ENCODE measurements around the gene MEIS2. TPM values are rescaled to one million over a fixed set of nuclear protein-coding genes. Genes with fewer than 3 reads are reported as not detected.

The MEIS2 gene
- total RNA-seq, 1 donor from 2014 or later = 20.7 TPM

DNA sequence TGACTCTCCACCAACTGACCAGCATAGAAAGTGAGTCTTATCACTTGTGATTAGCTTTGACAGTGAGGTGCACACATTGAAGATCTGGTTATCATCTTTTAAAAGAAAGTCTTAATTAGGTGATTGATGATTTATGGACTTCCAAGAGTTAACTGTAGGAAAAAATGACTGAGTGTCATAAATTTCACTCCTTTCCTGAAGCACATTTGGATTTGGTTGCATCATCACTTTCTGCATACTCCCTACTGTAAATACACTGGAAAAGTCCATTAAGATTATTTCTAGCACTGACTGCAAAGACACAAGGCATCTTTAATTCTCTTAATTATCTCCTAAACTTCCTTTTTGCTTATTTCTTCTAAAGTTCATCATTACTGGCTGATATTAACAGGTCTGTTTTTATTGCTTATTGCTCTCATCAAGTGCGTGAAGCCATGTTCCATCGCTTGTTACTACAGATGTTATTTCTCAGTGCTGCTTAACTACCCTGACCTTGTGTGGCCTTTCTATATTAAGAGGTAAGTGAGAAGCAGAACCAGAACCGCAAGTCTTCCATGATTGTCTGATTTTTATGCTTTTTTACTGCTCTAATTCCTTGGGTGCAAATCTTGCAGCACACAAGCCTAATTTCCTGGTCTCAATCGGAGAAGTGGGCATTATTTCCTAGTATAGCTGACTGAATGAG lies 153.2 kb downstream of the MEIS2 start:
- DNase-seq = no peak
- H3K36me3 ChIP-seq = no peaks in the 10 kb centered on the region
- no peak for TF ChIP-seq CTCF (IDR thresholded peaks at IDR 0.05)
- no peaks in the 10 kb centered on the region for H3K27me3 ChIP-seq (ENCODE audit: low read depth)
- no peak overlapping the region for H3K27ac ChIP-seq
- no peaks in the 10 kb centered on the region for H3K9me3 ChIP-seq
- peaks cover 3% of the 10 kb centered on the region for H3K4me1 ChIP-seq
- H3K4me3 ChIP-seq = no peak overlapping the region
- ATAC-seq = no peak
- intact Hi-C loops (cut with DNase I) = no loop called here

GRCh38 chr15:36944442-36944841 lies 155.9 kb downstream of the MEIS2 start:
- TF ChIP-seq CTCF (IDR thresholded peaks at IDR 0.05) = no peak
- no peaks in the 10 kb centered on the region for H3K36me3 ChIP-seq
- no peak overlapping the region for H3K4me3 ChIP-seq
- DNase-seq = no peak
- no peak for ATAC-seq
- H3K27ac ChIP-seq = no peak overlapping the region
- intact Hi-C loops (cut with DNase I) = no loop called here
- H3K27me3 ChIP-seq (ENCODE audit: low read depth) = no peaks in the 10 kb centered on the region
- H3K9me3 ChIP-seq = no peaks in the 10 kb centered on the region
- H3K4me1 ChIP-seq = no peaks in the 10 kb centered on the region

- no peak for ATAC-seq
- TF ChIP-seq CTCF (IDR thresholded peaks at IDR 0.05) = no peak
- intact Hi-C loops (cut with DNase I) = no loop called here
- no peak for DNase-seq
- Histone ChIP-seq H3K27me3 (ENCODE audit: low read depth) (no peaks in the 10 kb centered on the region), H3K4me3 (no peak overlapping the region), H3K9me3 (no peaks in the 10 kb centered on the region), H3K4me1 (no peaks in the 10 kb centered on the region), H3K27ac (no peak overlapping the region), H3K36me3 (no peaks in the 10 kb centered on the region)
These were observed 156.6 kb downstream of the MEIS2 start for GRCh38 chr15:36943508-36944361.

- TF ChIP-seq CTCF (IDR thresholded peaks at IDR 0.05) = no peak
- H3K27me3 ChIP-seq (ENCODE audit: low read depth) = no peaks in the 10 kb centered on the region
- H3K36me3 ChIP-seq = no peaks in the 10 kb centered on the region
- ATAC-seq = no peak
- H3K4me3 ChIP-seq = no peak overlapping the region
- intact Hi-C loops (cut with DNase I) = no loop called here
- DNase-seq = no peak
- no peaks in the 10 kb centered on the region for H3K9me3 ChIP-seq
- no peaks in the 10 kb centered on the region for H3K4me1 ChIP-seq
- H3K27ac ChIP-seq = no peak overlapping the region
These were observed 158.0 kb downstream of the MEIS2 start for GRCh38 chr15:36942248-36942827.

- no peak overlapping the region for H3K4me3 ChIP-seq
- no peaks in the 10 kb centered on the region for H3K4me1 ChIP-seq
- no peaks in the 10 kb centered on the region for H3K9me3 ChIP-seq
- intact Hi-C loops (cut with DNase I) = no loop called here
- TF ChIP-seq CTCF (IDR thresholded peaks at IDR 0.05) = no peak
- H3K36me3 ChIP-seq = no peaks in the 10 kb centered on the region
- no peak overlapping the region for H3K27ac ChIP-seq
- DNase-seq (no peak), ATAC-seq (no peak)
- H3K27me3 ChIP-seq (ENCODE audit: low read depth) = no peaks in the 10 kb centered on the region
These were observed 158.6 kb downstream of the MEIS2 start for GRCh38 chr15:36941798-36942197.
